ENCODE data around the gene ZNF701. TPM values are rescaled to one million over a fixed set of nuclear protein-coding genes. Genes with fewer than 3 reads are reported as not detected.

Gene ZNF701
- total RNA-seq (ENCODE audit: unreplicated experiment) = 18.5 TPM
- long read RNA-seq, partial matches to known transcripts = 0 of 3 reads
- long read RNA-seq, other reads (novel, unspliced or antisense) = 3 of 3 reads

DNA sequence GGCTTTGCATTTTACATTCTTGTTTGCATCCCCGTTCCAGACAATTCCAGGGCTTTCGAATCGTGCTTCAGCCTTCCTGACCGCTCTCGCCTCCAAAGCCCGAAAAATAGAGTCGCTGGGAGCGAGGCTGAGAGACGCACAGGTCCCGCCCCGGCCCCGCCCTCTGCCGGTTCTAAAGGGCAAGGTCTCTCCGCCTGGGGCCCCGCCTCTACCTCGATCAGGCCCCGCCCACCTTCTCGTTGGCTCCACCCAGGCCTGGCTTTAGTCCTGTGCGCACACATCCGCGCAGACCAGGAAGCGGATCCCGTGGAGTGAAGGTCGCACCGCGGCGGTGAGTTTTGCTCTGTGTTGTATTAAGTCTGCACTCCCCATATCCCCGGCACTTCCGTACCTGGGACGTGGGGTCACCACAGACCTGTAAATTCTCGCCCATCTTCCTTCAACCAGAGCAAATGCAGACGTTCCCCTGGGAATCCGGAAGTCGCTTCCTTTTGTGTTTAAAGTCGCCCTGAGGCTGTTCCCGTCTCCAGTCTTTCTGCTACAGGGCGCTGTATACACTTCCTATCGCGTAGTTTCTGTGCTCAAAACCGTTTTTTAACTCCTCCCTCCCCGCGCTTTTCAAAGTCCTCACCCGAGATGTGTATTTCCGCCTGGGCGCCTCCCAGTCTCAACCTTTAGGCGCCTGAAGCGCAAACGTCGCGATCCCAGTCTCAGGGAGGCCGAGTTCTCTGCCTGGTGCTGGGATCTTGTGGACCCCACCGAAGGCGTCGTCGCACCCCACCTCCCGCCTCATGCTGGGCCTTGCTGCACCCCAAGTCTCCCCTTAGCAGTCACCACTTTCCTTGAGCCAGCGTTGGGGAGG lies at the start of gene ZNF701:
Gene ZNF701, plus strand, starts transcription at position 288 of the 862 bp plus-strand sequence. CDS start 3,861 bp downstream, outside the sequence.
- Mint-ChIP-seq H3K27ac (ENCODE audit: unreplicated experiment) (peak within 1 kb of the TSS; percentile 98), H3K27me3 (ENCODE audit: unreplicated experiment) (peaks cover 8% of the 10 kb centered on the region), H3K36me3 (ENCODE audit: low read depth, unreplicated experiment) (peaks cover 40% of the 10 kb centered on the region), H3K9me3 (ENCODE audit: unreplicated experiment) (no peaks in the 10 kb centered on the region), H3K4me1 (ENCODE audit: unreplicated experiment) (peaks cover 12% of the 10 kb centered on the region), H3K4me3 (ENCODE audit: unreplicated experiment) (peak within 1 kb of the TSS; percentile 96)
- TF ChIP-seq, protein P1, sequence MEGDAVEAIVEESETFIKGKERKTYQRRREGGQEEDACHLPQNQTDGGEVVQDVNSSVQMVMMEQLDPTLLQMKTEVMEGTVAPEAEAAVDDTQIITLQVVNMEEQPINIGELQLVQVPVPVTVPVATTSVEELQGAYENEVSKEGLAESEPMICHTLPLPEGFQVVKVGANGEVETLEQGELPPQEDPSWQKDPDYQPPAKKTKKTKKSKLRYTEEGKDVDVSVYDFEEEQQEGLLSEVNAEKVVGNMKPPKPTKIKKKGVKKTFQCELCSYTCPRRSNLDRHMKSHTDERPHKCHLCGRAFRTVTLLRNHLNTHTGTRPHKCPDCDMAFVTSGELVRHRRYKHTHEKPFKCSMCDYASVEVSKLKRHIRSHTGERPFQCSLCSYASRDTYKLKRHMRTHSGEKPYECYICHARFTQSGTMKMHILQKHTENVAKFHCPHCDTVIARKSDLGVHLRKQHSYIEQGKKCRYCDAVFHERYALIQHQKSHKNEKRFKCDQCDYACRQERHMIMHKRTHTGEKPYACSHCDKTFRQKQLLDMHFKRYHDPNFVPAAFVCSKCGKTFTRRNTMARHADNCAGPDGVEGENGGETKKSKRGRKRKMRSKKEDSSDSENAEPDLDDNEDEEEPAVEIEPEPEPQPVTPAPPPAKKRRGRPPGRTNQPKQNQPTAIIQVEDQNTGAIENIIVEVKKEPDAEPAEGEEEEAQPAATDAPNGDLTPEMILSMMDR (IDR thresholded peaks at IDR 0.05; ENCODE audit: unreplicated experiment) = peak; percentile 55
- DNase-seq (ENCODE audit: low spot score) = peak; percentile 98

DNA sequence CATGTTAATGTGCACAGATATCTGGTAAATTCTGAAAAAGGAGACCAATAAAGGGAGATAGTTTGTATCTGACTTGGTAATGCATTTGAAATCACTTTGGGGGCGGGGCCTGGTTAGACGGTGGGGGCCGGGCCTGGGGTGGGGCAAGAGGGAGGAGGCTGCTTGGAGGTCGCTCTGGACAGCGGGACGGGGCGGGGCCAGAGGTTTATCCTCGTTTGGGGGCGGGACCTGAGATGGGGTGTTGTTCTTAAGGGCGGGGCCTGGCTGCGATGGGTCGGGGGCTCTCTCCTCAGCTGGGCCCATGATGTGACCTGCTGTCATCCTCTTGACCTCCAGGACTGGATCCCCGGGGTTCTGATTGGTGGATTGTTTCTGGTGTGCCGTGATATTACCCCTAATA lies 47.5 kb upstream of the ZNF701 start:
- Mint-ChIP-seq H3K36me3 (ENCODE audit: low read depth, unreplicated experiment) (peaks cover 4% of the 10 kb centered on the region), H3K27ac (ENCODE audit: unreplicated experiment) (no peak overlapping the region), H3K4me3 (ENCODE audit: unreplicated experiment) (no peak overlapping the region), H3K9me3 (ENCODE audit: unreplicated experiment) (no peaks in the 10 kb centered on the region), H3K27me3 (ENCODE audit: unreplicated experiment) (peaks cover 10% of the 10 kb centered on the region), H3K4me1 (ENCODE audit: unreplicated experiment) (no peaks in the 10 kb centered on the region)
- TF ChIP-seq, protein P1 (IDR thresholded peaks at IDR 0.05; ENCODE audit: unreplicated experiment) = no peak
- DNase-seq (ENCODE audit: low spot score) = no peak

DNA sequence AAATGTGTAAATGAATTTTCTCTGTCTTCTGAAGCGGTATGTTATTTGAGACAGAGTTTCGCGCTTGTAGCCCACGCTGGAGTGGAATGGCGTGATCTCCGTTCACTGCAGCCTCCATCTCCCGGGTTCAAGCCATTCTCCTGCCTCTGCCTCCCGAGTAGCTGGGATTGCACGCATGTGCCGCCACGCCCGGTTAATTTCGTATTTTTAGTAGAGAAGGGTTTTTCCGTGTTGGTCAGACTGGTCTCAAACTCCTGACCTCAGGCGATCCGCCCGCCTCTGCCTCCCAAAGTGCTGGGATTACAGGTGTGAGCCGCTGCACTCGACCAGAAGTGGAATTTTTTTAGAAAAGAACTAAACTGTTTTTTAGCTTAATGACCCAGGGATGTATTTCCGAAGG lies 46.0 kb upstream of the ZNF701 start:
- TF ChIP-seq, protein P1 (IDR thresholded peaks at IDR 0.05; ENCODE audit: unreplicated experiment) = no peak
- Mint-ChIP-seq H3K36me3 (ENCODE audit: low read depth, unreplicated experiment) (peaks cover 7% of the 10 kb centered on the region), H3K4me1 (ENCODE audit: unreplicated experiment) (peaks cover 10% of the 10 kb centered on the region), H3K27me3 (ENCODE audit: unreplicated experiment) (peaks cover 15% of the 10 kb centered on the region), H3K4me3 (ENCODE audit: unreplicated experiment) (no peak overlapping the region), H3K9me3 (ENCODE audit: unreplicated experiment) (no peaks in the 10 kb centered on the region), H3K27ac (ENCODE audit: unreplicated experiment) (no peak overlapping the region)
- no peak for DNase-seq (ENCODE audit: low spot score)

DNA sequence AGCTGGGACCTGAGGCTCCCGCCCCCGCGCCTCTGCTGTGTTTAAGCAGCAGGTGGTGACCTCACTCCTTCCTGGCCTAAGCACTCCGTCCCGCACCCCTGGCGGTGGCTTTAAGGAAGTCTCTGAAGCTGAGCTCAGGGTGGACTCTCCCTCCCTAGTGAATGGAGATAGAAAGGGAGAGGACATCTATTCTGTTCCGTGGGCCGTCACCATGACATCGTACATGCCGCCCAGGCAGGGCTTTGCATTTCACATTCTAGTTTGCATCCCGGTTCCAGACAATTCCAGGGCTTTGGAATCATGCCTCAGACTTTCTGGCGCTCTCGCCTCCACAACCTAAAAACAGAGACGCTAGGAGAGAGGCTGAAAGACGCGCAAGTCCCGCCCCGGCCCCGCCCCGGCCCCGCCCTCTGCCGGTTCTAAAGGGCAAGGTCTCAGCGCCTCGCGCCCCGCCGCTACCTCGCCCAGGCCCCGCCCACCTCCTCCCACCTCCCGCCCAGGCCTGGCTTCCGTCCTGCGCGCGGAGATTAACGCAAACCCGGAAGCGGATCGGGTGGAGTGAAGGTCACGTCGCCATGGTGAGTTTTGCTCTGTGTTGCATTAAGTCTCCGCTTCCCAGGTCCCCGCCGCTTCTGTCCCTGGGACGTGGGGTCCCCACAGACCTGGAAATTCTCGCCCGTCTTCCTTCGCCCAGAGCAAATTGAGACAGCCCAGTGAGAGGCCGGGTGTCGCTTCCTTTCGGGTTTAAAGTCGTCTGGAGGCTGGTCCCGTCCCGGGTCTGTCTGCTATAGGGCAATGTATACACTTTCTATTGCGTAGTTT lies 42.7 kb upstream of the ZNF701 start, which contains the start of gene ZNF808:
Gene ZNF808, plus strand, starts transcription at position 535 of the 822 bp plus-strand sequence. CDS start 15,617 bp downstream, outside the sequence.
- H3K27ac Mint-ChIP-seq (ENCODE audit: unreplicated experiment) = peak within 1 kb of the TSS; percentile 97
- H3K4me1 Mint-ChIP-seq (ENCODE audit: unreplicated experiment) = peaks cover 10% of the 10 kb centered on the region
- H3K36me3 Mint-ChIP-seq (ENCODE audit: low read depth, unreplicated experiment) = peaks cover 4% of the 10 kb centered on the region
- H3K9me3 Mint-ChIP-seq (ENCODE audit: unreplicated experiment) = no peaks in the 10 kb centered on the region
- H3K4me3 Mint-ChIP-seq (ENCODE audit: unreplicated experiment) = peak within 1 kb of the TSS; percentile 96
- peak; percentile 93 for DNase-seq (ENCODE audit: low spot score)
- TF ChIP-seq, protein P1 (IDR thresholded peaks at IDR 0.05; ENCODE audit: unreplicated experiment) = peak; percentile 69
- H3K27me3 Mint-ChIP-seq (ENCODE audit: unreplicated experiment) = peaks cover 9% of the 10 kb centered on the region

Data from endothelial cell (in vitro differentiated cells).